GM12878 (cell line): ENCODE results near the gene SCRN1. TPM values are rescaled to one million over a fixed set of nuclear protein-coding genes. Genes with fewer than 3 reads are reported as not detected.

Source experiments
- ATAC-seq: fragments of 200-7000 bp; cut with Tn5 transposase; 3 replicates; pipeline ENCODE4 v1.9.1; 2020; ENCODE audit warnings: mild to moderate bottlenecking, moderate library complexity
- BruUV-seq: library from RNA; stranded (reverse); fragments of 400-500 nt; replicated peaks from 2 replicates; lab custom pipeline; 2021; lab: Mats Ljungman, UMichigan
- CTCF ChIA-PET: fragments of 300-600 bp; sonication (Branson Sonifier 250); formaldehyde crosslinking; extraction: SDS; loops from one replicate; lab custom pipeline; 2021; ENCODE audit warnings: inconsistent platforms; lab: Yijun Ruan, JAX
- POLR2A ChIA-PET: fragments of 350-600 bp; formaldehyde crosslinking; extraction: SDS; loops from one replicate; lab custom pipeline; 2021; ENCODE audit warnings: inconsistent platforms; lab: Charles Lee
- RAD21 ChIA-PET: fragments of 300-600 bp; sonication (Branson Sonifier 250); formaldehyde crosslinking; loops from one replicate; lab custom pipeline; 2023; ENCODE audit warnings: antibody characterized with exemption; ENCODE audit not compliant: unreplicated experiment; lab: Charles Lee
- SMC1A ChIA-PET: fragments of 300-600 bp; sonication (Branson Sonifier 250); formaldehyde crosslinking; loops from one replicate; lab custom pipeline; 2023; ENCODE audit not compliant: unreplicated experiment, uncharacterized antibody; lab: Charles Lee
- DNase-seq: peaks from one replicate; pipeline ENCODE4 v3.0.0-alpha.2; 2011; ENCODE audit warnings: low read depth, low spot score
- FAIRE-seq: peaks from 3 replicates; lab custom pipeline; 2011; peaks lifted over from hg19 to GRCh38; lab: Jason Lieb, UNC
- H2AFZ ChIP-seq: 2 replicates; pipeline ENCODE4 v1.6.0; 2011; ENCODE audit warnings: low read depth, low read length, control low read depth; ENCODE audit not compliant: control insufficient read depth
- H3K27ac ChIP-seq: 2 replicates; pipeline ENCODE4 v1.5.1; 2011; ENCODE audit warnings: control low read depth; ENCODE audit not compliant: control insufficient read depth, insufficient read depth
- H3K27me3 ChIP-seq, 2 experiments: replicated peaks in 1 of 2; 2 replicates each; pipeline versions ENCODE4 v1.6.0 to v1.6.1; 2011; ENCODE audit warnings: low read length in 1 of 2; ENCODE audit not compliant: control insufficient read depth in 2 of 2, insufficient read depth in 2 of 2
- H3K36me3 ChIP-seq, 2 experiments: 2 replicates each; pipeline ENCODE4 v1.5.1; 2011; ENCODE audit warnings: low read length in 1 of 2; ENCODE audit not compliant: control insufficient read depth in 2 of 2, insufficient read depth in 2 of 2
- H3K4me1 ChIP-seq: 2 replicates; pipeline ENCODE4 v1.6.1; 2011; ENCODE audit warnings: mild to moderate bottlenecking, low read length, moderate library complexity, mixed read lengths; ENCODE audit not compliant: control insufficient read depth, insufficient read depth
- H3K4me2 ChIP-seq: 2 replicates; pipeline ENCODE4 v1.6.0; 2011; ENCODE audit warnings: control low read depth; ENCODE audit not compliant: control insufficient read depth, insufficient read depth
- H3K4me3 ChIP-seq: fragments of 200-600 bp; sonication (generic); 2 replicates; pipeline ENCODE4 v1.5.1; 2016
- H3K79me2 ChIP-seq: 2 replicates; pipeline ENCODE4 v1.6.0; 2011; ENCODE audit warnings: low read length; ENCODE audit not compliant: control insufficient read depth, insufficient read depth
- H3K9ac ChIP-seq: 2 replicates; pipeline ENCODE4 v1.8.0; 2011; ENCODE audit warnings: low read length, control low read depth, mixed read lengths; ENCODE audit not compliant: control insufficient read depth, insufficient read depth
- H3K9me3 ChIP-seq: replicated peaks from 3 replicates; pipeline ENCODE4 v1.5.1; 2011; ENCODE audit warnings: mild to moderate bottlenecking, low read length; ENCODE audit not compliant: control insufficient read depth, insufficient read depth
- H4K20me1 ChIP-seq: 2 replicates; pipeline ENCODE4 v1.6.0; 2011; ENCODE audit not compliant: control insufficient read depth, insufficient read depth
- CUX1 ChIP-seq: IDR thresholded peaks from 2 replicates; pipeline ENCODE4 v1.6.1; 2012; ENCODE audit warnings: improper control_type of control experiment, low read depth, low read length; ENCODE audit not compliant: insufficient replicate concordance
- E4F1 ChIP-seq: fragments of 450-650 bp; IDR thresholded peaks from 2 replicates; pipeline ENCODE4 v1.6.1; 2018; ENCODE audit warnings: borderline replicate concordance, mild to moderate bottlenecking; ENCODE audit not compliant: partially characterized antibody
- EZH2 ChIP-seq: IDR thresholded peaks from 2 replicates; pipeline ENCODE4 v1.6.1; 2012; ENCODE audit warnings: low read depth, mild to moderate bottlenecking, control low read depth, inconsistent platforms, low read length, borderline replicate concordance; ENCODE audit not compliant: control insufficient read depth
- HCFC1 ChIP-seq: fragments of 150-350 bp; IDR thresholded peaks from 2 replicates; pipeline ENCODE4 v1.6.1; 2014; ENCODE audit warnings: low read length
- MXI1 ChIP-seq: fragments of 150-350 bp; IDR thresholded peaks from 2 replicates; pipeline ENCODE4 v1.6.1; 2011; ENCODE audit warnings: low read depth, mild to moderate bottlenecking, inconsistent platforms, low read length, improper control_type of control experiment
- POLR2A ChIP-seq: IDR thresholded peaks from 2 replicates; pipeline ENCODE4 v1.6.1; 2011; ENCODE audit warnings: low read depth, mild to moderate bottlenecking, low read length
- WGBS: methylation state at CpG from one replicate; pipeline ENCODE4 v1.1.6; 2016; ENCODE audit warnings: low lambda C conversion rate; ENCODE audit not compliant: insufficient replicate concordance, insufficient coverage; ENCODE audit errors: missing lambda C conversion rate; 5-methylcytosine and 5-hydroxymethylcytosine counted together
- in situ Hi-C: fragments of 300-500 bp; cut with MboI; formaldehyde crosslinking; loops from 9 replicates; pipeline ENCODE4 v1.14.3; 2018; ENCODE audit warnings: mixed read lengths
- intact Hi-C: fragments of 100-400 bp; cut with micrococcal nuclease; formaldehyde crosslinking; loops from one replicate; pipeline ENCODE4 v1.14.2; 2022; ENCODE audit not compliant: unreplicated experiment
- polyA plus RNA-seq, 11 experiments: library from polyadenylated mRNA; depleted of rRNA in 4 of 11; unstranded in 6 of 11; stranded (reverse) in 5 of 11; fragments of >200 nt; fragmentation: Nextera tagmentation in 4 of 11; fragmentation: Illumina TruSeq in 1 of 11; extraction: Ambion mirVana in 4 of 11; extraction: Trizol in 1 of 11; gene quantifications; 1 replicate in 1 of 11; 2 replicates in 10 of 11; pipeline versions ENCODE4 v1.2.1 to v1.2.3, GENCODE V29; 2011 to 2016; ENCODE audit warnings: inconsistent platforms in 2 of 11, missing spikeins in 2 of 11, low read depth in 1 of 11
- total RNA-seq, 4 experiments: library from RNA; depleted of rRNA in 3 of 4; stranded (reverse); fragments of >200 nt in 3 of 4; fragmentation: Illumina TruSeq in 1 of 4; extraction: Trizol in 1 of 4; gene quantifications; 2 replicates each; pipeline versions ENCODE4 v1.2.1 to v1.2.3, GENCODE V29; 2013 to 2021

The SCRN1 gene
- total and polyA plus RNA-seq, 10 of the 15 experiments (the other 5 are each of a cell fraction or from before 2014, with no cell fraction given) = 11.1 to 67.6 (median 41.7) TPM

DNA sequence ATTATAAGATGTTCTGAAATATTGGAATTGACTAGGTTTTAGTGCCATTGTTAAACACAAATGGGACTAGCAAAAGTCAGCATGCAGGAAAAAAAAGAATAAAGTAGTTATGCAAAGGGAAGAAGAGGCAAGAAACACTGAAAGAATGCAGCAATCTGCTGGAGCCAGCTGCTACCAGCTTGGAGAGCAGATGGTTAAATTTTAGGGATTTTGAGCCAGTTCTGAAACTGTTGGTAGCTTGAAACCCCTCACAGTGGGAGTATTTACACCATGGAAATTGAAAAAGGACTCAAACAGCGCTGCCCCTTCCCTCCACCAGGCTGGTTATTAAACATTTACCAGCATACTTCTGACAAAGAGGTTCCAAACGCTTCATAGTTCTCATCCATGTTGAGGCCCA, 41.0 kb downstream of the SCRN1 start:
- FAIRE-seq = no peak
- RAD21 ChIA-PET = interaction anchor here (1.5 kb wide), 1 partner anchor 113 kb away, joined by 3 read pairs; no protein-coding TSS in a partner anchor
- no peak for ATAC-seq

GRCh38 chr7:29946428-29947186, 43.0 kb downstream of the SCRN1 start:
- DNase-seq = no peak
- intact Hi-C loops = no loop called here
- Histone ChIP-seq H3K27ac (no peak overlapping the region), H3K4me2 (no peak overlapping the region), H3K4me1 (no peaks in the 10 kb centered on the region), H3K9me3 (peaks cover 4% of the 10 kb centered on the region; the same call in 1 of the 3 replicates), H3K9ac (no peak overlapping the region), H3K27me3 (no peaks in the 10 kb centered on the region), H3K4me3 (no peak overlapping the region), H3K79me2 (no peaks in the 10 kb centered on the region), H2AFZ (no peak overlapping the region), H3K36me3 (peaks cover 18 to 34% of the 10 kb centered on the region in 2 experiments), H4K20me1 (peaks cover 2% of the 10 kb centered on the region; the same call in 1 of the 2 replicates)
- peak; percentile 51 for ATAC-seq
- CTCF ChIA-PET = interaction anchor here (1.1 to 1.8 kb wide), 3 partner anchors 10 to 127 kb away, joined by 3 to 4 read pairs (median 4); no protein-coding TSS in a partner anchor
- FAIRE-seq = no peak
- 96% methylated on average over 5 of the region's 5 CpGs for WGBS
- POLR2A ChIA-PET = interaction anchor here (0.6 kb wide), 1 partner anchor 186 kb away, joined by 3 read pairs; no protein-coding TSS in a partner anchor
- no TSS peak for BruUV-seq
- SMC1A ChIA-PET = interaction anchor here (1.1 kb wide), 1 partner anchor 113 kb away, joined by 4 read pairs; no protein-coding TSS in a partner anchor
- in situ Hi-C loops = no loop called here
- RAD21 ChIA-PET = interaction anchor here (0.7 kb wide), 1 partner anchor 115 kb away, joined by 3 read pairs; no protein-coding TSS in a partner anchor
- no peak for TF ChIP-seq CUX1
- no peak for TF ChIP-seq E4F1
- peak; percentile 30; the same call in 1 of the 2 replicates for TF ChIP-seq POLR2A

More for the DNA sequence above, 41.0 kb downstream of the SCRN1 start:
- Histone ChIP-seq H3K4me1 (no peaks in the 10 kb centered on the region), H3K79me2 (no peaks in the 10 kb centered on the region), H2AFZ (no peak overlapping the region), H3K4me3 (no peak overlapping the region), H3K27ac (no peak overlapping the region), H3K36me3 (peaks cover 17 to 40% of the 10 kb centered on the region in 2 experiments), H3K9me3 (peaks cover 4% of the 10 kb centered on the region; the same call in 1 of the 3 replicates), H3K9ac (no peak overlapping the region), H3K27me3 (no peaks in the 10 kb centered on the region), H3K4me2 (no peak overlapping the region), H4K20me1 (no peaks in the 10 kb centered on the region)
- ChIA-PET CTCF (interaction anchor here (0.6 kb wide), 1 partner anchor 26 kb away, joined by 3 read pairs; no protein-coding TSS in a partner anchor), SMC1A (no interaction called here), POLR2A (no interaction called here)
- intact Hi-C loops (no loop called here), in situ Hi-C loops (no loop called here)
- 95% methylated on average over 2 of the region's 2 CpGs for WGBS
- no TSS peak for BruUV-seq
- TF ChIP-seq HCFC1 = no peak
- TF ChIP-seq EZH2 = no peak
- no peak for TF ChIP-seq MXI1
- no peak for DNase-seq
